DND-41 (cell line): ENCODE data around the gene SUV39H2.

Experiments
- ATAC-seq: fragments of 200-7000 bp; cut with Tn5 transposase; 3 replicates; pipeline ENCODE4 v1.9.1; 2021; ENCODE audit warnings: low read depth; ENCODE audit not compliant: insufficient read depth
- DNase-seq: peaks from one replicate; pipeline ENCODE4 v3.0.0-alpha.2; 2020
- H2AFZ ChIP-seq: 2 replicates; pipeline ENCODE4 v1.6.0; 2012; ENCODE audit warnings: low read depth, low read length
- H3K27ac ChIP-seq: 2 replicates; pipeline ENCODE4 v1.5.1; 2012; ENCODE audit warnings: low read length, inconsistent platforms
- H3K27me3 ChIP-seq: fragments of 200-600 bp; sonication (generic); 2 replicates; pipeline ENCODE4 v1.6.0; 2012; ENCODE audit warnings: low read length, mild to moderate bottlenecking, inconsistent platforms; ENCODE audit not compliant: insufficient read depth, poor library complexity
- H3K36me3 ChIP-seq: 2 replicates; pipeline ENCODE4 v1.5.1; 2012; ENCODE audit warnings: low read length, inconsistent platforms; ENCODE audit not compliant: insufficient read depth
- H3K4me1 ChIP-seq: 2 replicates; pipeline ENCODE4 v1.5.1; 2012; ENCODE audit warnings: mild to moderate bottlenecking, low read length; ENCODE audit not compliant: insufficient read depth
- H3K4me2 ChIP-seq: 2 replicates; pipeline ENCODE4 v1.6.0; 2012; ENCODE audit warnings: mild to moderate bottlenecking, moderate library complexity, low read length, inconsistent platforms; ENCODE audit not compliant: insufficient read depth
- H3K4me3 ChIP-seq, 2 experiments: fragments of 200-600 bp in 1 of 2; shearing (Covaris generic) in 1 of 2; 2 replicates each; pipeline ENCODE4 v1.5.1; 2012 to 2016; ENCODE audit warnings: inconsistent platforms in 2 of 2, low read length in 2 of 2, mild to moderate bottlenecking in 2 of 2, low read depth in 1 of 2, moderate library complexity in 1 of 2
- H3K79me2 ChIP-seq: 2 replicates; pipeline ENCODE4 v1.6.0; 2012; ENCODE audit warnings: low read length, inconsistent platforms; ENCODE audit not compliant: insufficient read depth
- H3K9ac ChIP-seq: 2 replicates; pipeline ENCODE4 v1.6.0; 2012; ENCODE audit warnings: low read depth, mild to moderate bottlenecking, inconsistent platforms, low read length, moderate library complexity
- H3K9me3 ChIP-seq: 2 replicates; pipeline ENCODE4 v1.5.1; 2012; ENCODE audit warnings: low read length, moderate library complexity, mild to moderate bottlenecking, inconsistent platforms; ENCODE audit not compliant: insufficient read depth, severe bottlenecking
- H4K20me1 ChIP-seq: 2 replicates; pipeline ENCODE4 v1.6.0; 2012; ENCODE audit warnings: low read length; ENCODE audit not compliant: insufficient read depth
- EZH2 ChIP-seq: IDR thresholded peaks from 3 replicates; pipeline ENCODE4 v1.6.1; 2012; ENCODE audit warnings: borderline replicate concordance, low read depth, mild to moderate bottlenecking, moderate library complexity, low read length, inconsistent platforms; ENCODE audit not compliant: severe bottlenecking
- TF ChIP-seq, protein P1 (sequence below): IDR thresholded peaks from 2 replicates; pipeline ENCODE4 v1.5.1; 2012; ENCODE audit warnings: borderline replicate concordance, low read length, moderate library complexity, mild to moderate bottlenecking; ENCODE audit not compliant: poor library complexity, severe bottlenecking; ENCODE audit errors: extremely low read depth

Gene SUV39H2

DNA sequence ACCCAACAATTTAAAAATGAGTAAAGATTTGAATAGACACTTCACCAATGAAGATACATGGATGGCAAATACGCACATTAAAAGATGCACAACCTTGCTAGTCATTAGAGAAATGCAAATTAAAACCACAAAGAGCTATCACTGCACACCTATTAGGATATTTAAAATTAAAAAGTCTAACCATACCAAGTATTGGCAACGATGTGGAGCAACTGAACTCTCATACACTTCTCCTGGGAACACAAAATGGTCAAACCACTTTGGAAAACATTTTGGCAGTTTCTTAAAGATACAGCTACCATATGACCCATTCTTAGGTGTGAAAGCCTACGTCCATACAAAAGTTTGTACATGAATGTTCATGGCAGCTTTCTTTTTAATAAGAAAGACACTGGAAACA lies 39.2 kb downstream of the SUV39H2 start:
- peaks cover 95% of the 10 kb centered on the region for H3K36me3 ChIP-seq
- ATAC-seq, result no peak
- TF ChIP-seq, protein P1, sequence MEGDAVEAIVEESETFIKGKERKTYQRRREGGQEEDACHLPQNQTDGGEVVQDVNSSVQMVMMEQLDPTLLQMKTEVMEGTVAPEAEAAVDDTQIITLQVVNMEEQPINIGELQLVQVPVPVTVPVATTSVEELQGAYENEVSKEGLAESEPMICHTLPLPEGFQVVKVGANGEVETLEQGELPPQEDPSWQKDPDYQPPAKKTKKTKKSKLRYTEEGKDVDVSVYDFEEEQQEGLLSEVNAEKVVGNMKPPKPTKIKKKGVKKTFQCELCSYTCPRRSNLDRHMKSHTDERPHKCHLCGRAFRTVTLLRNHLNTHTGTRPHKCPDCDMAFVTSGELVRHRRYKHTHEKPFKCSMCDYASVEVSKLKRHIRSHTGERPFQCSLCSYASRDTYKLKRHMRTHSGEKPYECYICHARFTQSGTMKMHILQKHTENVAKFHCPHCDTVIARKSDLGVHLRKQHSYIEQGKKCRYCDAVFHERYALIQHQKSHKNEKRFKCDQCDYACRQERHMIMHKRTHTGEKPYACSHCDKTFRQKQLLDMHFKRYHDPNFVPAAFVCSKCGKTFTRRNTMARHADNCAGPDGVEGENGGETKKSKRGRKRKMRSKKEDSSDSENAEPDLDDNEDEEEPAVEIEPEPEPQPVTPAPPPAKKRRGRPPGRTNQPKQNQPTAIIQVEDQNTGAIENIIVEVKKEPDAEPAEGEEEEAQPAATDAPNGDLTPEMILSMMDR, result no peak
- TF ChIP-seq EZH2, result no peak

DNA sequence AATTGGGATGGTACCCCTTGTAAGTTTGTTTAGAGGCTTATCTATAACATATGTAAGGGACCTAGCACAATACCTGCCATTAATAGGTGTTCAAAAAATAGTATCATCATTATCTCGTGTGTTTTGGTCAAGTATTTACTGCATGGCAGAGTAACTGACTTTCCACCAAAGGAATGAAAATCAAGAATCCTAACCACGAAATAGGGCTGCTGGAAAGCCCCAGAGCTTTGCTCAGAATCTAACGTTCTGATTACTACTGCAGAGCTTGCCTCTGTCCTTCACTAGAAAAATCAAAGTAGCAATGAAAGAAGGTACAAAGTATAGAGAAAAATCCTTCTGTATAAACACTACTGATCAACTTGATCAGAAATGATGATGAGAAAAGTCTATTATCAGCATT lies 40.3 kb downstream of the SUV39H2 start:
- H4K20me1 ChIP-seq, result 0 out of 2 replicates have a peak, but pooled peaks cover 3% of the 10 kb centered on the region
- DNase-seq (no peak), ATAC-seq (no peak)
- no peak for TF ChIP-seq EZH2
- TF ChIP-seq, protein P1, result no peak
- H3K4me3 ChIP-seq, result no peak overlapping the region
- no peaks in the 10 kb centered on the region; the same call in 1 of the 2 replicates for H3K79me2 ChIP-seq
- H3K36me3 ChIP-seq, result peaks cover 95% of the 10 kb centered on the region
- no peak overlapping the region for H2AFZ ChIP-seq
- peaks cover 19% of the 10 kb centered on the region for H3K9me3 ChIP-seq
- H3K9ac ChIP-seq, result no peak overlapping the region
- H3K4me2 ChIP-seq, result no peak overlapping the region
- no peaks in the 10 kb centered on the region for H3K4me1 ChIP-seq
- H3K27me3 ChIP-seq, result no peaks in the 10 kb centered on the region
- H3K27ac ChIP-seq, result no peak overlapping the region

More for the DNA sequence above, 39.2 kb downstream of the SUV39H2 start:
- DNase-seq, result no peak
- no peak overlapping the region for H3K9ac ChIP-seq
- no peak overlapping the region for H3K4me3 ChIP-seq
- no peaks in the 10 kb centered on the region for H4K20me1 ChIP-seq
- H3K27me3 ChIP-seq, result no peaks in the 10 kb centered on the region
- H3K9me3 ChIP-seq, result peaks cover 19% of the 10 kb centered on the region
- no peak overlapping the region for H3K27ac ChIP-seq
- H3K79me2 ChIP-seq, result no peaks in the 10 kb centered on the region; the same call in 1 of the 2 replicates
- no peak overlapping the region for H3K4me2 ChIP-seq
- H3K4me1 ChIP-seq, result no peaks in the 10 kb centered on the region
- H2AFZ ChIP-seq, result no peak overlapping the region

DNA sequence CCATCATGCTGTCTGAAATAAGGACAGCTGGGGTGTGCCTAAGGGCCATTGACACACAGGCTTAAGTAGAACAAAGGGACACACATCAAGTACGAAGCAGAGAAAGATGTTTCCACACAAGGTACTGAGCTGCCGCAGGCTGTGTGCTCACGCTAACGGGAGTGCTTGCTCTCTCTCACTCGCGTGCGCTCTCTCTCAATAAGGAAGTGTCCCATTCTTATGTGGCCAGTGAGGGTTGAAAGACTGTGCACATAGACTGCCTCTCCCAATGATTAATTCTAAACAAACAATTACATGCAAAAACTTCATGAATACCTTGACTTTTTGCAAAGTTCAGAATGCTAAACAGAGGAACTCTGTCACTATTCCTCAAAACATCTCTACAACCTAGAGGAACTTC lies 45.3 kb downstream of the SUV39H2 start:
- H3K4me2 ChIP-seq, result no peak overlapping the region
- TF ChIP-seq, protein P1, result no peak
- TF ChIP-seq EZH2, result no peak
- no peaks in the 10 kb centered on the region for H3K27me3 ChIP-seq
- H3K4me3 ChIP-seq, result no peak overlapping the region
- peaks cover 92% of the 10 kb centered on the region for H3K36me3 ChIP-seq
- DNase-seq, result no peak
- 0 out of 2 replicates have a peak, but pooled peaks cover 4% of the 10 kb centered on the region for H4K20me1 ChIP-seq
- no peak overlapping the region for H3K9ac ChIP-seq
- H3K4me1 ChIP-seq, result no peaks in the 10 kb centered on the region
- H3K79me2 ChIP-seq, result no peaks in the 10 kb centered on the region
- no peak for ATAC-seq
- no peak overlapping the region for H3K27ac ChIP-seq
- no peak overlapping the region for H2AFZ ChIP-seq
- H3K9me3 ChIP-seq, result no peaks in the 10 kb centered on the region

DNA sequence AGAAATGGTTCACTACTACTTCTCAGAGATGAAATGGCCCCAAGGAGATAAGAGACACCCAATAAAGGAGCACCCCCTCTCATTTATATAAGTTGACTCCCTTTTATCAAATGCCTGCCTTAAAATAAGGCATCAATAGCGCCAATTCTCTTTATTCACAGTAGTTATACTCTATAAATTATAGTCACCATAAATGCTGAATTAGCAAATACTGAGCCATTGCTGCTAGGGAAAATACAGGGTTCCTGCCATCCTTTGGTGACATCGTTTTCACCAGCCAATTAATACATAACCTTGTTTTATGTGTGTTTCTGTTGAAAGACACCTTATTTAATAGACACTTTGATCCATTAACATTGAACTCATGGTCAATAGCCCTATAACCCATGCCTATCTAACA lies 46.6 kb downstream of the SUV39H2 start:
- H3K4me3 ChIP-seq, result no peak overlapping the region
- H3K79me2 ChIP-seq, result no peaks in the 10 kb centered on the region
- H3K27ac ChIP-seq, result no peak overlapping the region
- H3K4me1 ChIP-seq, result no peaks in the 10 kb centered on the region
- peaks cover 91% of the 10 kb centered on the region for H3K36me3 ChIP-seq
- H3K27me3 ChIP-seq, result no peaks in the 10 kb centered on the region
- H3K9me3 ChIP-seq, result no peaks in the 10 kb centered on the region
- ATAC-seq (no peak), DNase-seq (no peak)
- no peak overlapping the region for H2AFZ ChIP-seq
- no peak overlapping the region for H3K4me2 ChIP-seq
- H3K9ac ChIP-seq, result no peak overlapping the region
- H4K20me1 ChIP-seq, result 0 out of 2 replicates have a peak, but pooled peaks cover 4% of the 10 kb centered on the region
- TF ChIP-seq, protein P1, result no peak
- TF ChIP-seq EZH2, result no peak
